NCI-H128 (cell line): ENCODE measurements around the gene FAM13C.

ENCODE experiments used
- DNase-seq: peaks from one replicate; lab custom pipeline; 2025; ENCODE audit not compliant: unreplicated experiment; lab: John Stamatoyannopoulos, UW

The FAM13C gene

DNA sequence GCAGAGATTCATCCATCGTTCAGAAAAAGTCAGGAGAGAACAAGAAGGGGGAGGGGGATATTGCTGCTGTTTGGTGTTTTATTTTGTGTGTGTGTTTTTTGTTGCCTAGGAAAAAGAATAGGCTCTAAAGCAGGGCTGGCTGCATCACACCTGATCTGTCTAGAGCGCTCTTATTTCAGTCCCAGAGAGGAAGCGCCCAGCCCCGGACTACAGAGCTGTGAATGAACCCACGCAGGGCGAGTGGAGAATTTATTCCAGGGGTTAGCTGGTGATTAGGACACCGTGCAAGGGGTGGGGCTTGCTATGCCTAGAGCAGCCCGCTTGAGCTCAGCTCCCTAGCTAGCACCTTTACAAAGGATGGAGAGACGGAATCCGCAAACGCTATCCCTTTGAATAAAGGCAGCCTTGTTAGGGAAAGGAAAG, 621 bp upstream of the FAM13C start:
- DNase-seq = no peak

DNA sequence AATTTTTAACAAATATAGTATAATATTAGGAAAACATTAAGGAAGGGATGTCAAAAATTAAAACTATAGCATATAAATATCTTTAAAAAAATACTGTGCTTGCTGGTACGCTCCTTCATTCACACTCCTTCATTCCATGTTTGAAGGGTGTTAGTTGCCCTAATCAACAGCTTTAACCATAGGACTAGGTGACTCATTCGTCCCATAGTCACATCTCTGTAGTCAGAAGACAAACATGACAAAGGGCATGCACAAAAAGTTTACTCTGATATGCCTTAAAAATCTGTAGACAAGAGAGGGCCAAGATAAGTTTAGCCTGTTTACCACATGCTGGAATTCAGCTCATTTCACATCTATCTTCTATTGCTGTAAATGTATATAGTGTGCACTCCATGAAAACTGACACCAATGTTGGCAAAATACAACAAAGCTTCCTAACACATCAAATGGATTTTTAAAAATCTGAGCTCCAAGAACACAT, 646 bp downstream of the FAM13C start:
- no peak for DNase-seq

DNA sequence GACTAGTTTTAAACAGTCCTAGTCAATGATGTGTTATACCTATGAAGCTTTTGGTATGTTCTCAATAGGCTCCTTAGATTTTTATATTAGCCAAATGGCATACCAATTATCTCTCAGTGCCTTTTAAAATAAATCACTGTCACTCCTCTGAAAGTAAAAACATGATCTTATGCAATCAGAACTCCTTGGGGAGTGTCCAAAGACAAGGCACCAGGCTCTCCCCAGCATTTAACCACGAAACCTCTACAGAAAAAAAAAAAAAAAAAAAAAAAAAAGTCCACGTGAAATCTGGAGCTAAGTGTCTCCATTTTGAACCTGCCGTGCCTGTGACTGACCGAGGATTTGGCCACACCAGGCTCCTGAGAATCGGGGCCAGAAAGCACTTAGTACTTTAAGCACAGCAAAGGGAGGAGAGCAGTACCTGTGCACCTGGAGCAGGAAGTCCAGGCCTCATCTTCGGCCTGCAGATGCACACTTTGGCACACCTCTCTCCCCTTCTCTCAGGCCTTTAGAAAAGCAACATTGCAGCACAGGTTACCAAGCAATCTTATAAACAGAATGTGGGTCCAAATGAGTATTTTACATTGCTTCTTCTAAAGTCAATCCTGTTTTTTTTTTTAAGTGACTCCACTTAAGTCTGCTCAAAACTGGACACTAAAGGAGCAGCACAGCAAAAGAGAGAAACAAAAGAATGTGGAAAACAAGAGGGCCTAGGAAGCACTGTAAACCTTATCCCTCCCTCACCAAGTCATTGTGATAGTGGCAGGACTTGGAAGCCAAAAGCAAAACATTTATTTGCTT, 1.5 kb downstream of the FAM13C start:
- DNase-seq = no peak

DNA sequence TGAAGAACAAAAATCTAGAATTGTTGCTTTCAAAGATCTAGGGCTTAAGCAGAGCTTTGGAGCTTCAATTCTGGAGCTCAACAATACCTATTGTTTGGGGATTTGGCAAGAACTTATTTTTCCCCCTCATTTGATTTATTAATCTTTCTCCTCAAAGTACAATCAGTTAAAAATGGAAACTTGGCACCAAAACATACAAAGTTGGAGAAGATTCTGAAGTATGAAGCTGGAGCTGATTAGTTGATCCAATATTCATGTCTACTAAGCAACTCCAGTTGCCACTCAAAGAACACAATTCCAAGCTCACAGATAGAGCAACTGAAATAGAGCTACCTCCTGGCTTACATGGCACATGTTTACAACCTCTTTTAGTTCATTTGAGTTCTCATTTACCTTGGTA, 3.8 kb downstream of the FAM13C start:
- DNase-seq = no peak

DNA sequence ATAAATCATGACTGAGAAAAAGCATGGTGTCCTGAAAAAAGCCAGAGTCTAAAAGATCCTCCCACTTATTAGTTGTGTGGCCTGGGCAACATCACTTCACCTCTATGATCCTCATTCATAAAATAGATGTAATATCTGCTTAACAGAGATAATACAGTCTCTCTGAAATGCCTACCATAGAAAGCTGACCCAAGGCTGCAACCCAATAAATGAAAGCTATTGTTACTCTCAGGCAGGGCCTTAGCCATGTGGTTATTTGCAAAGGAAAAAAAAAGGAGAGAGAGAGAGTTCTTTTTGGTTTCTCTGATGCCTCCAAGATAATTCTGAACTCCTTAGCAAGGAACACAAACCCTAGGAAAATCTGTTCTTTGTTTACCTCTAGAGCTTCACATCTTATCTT, 7.9 kb downstream of the FAM13C start:
- DNase-seq = no peak

DNA sequence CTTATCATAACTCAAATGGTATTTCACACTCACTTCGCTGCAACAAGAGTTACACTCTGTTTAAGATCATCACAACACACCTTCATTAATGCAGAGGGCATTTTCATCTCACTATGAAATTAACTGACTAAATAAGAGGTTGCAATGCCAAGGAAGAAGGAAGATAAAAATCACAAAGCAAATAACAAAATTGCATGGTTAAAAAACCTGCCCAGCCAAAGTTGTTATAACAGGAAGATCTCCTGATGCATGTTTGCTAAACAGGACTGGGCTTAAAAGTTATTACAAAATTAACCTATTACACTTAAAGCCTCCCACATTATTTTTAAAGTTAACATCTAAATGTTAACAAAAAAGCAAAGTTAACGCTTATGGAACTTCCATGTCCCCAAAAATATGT, 11.8 kb downstream of the FAM13C start:
- no peak for DNase-seq

DNA sequence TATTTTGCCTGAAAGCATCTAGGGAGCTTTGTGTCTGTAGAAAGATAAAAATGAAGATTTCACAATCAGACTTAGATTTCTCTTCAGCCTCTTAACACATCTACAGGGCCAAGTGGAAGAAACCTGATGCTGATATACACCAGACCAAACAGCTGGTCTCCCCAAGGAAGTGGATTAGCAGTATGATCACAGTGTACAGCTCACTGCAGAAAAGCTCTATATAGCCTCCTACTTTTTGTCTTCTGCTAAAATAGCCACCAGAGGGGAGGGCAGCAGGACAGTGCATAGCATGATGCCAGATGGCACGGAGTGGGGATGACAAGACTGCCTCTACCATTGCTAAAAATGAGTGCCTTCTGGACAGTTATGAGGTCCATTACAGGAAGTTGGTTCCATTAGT, 16.0 kb downstream of the FAM13C start:
- no peak for DNase-seq

DNA sequence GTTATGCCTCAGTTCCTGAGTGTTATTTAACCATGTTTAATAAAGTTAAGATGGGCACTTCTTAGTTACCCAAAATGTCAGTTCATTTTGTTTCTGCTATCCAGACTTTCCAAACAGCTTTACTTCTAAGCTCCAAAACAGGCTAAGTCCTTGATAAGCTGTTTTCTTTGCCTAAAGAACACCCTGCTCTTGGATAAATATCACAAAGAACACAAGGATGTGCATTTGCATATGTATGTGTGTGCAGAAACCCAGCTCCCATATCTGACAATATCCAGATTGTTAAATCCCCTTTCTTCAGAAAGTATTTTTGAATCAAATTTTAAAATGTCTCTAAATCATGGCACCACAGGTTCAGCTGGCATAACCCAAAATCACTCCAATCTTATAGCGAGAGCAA, 19.6 kb downstream of the FAM13C start:
- no peak for DNase-seq

DNA sequence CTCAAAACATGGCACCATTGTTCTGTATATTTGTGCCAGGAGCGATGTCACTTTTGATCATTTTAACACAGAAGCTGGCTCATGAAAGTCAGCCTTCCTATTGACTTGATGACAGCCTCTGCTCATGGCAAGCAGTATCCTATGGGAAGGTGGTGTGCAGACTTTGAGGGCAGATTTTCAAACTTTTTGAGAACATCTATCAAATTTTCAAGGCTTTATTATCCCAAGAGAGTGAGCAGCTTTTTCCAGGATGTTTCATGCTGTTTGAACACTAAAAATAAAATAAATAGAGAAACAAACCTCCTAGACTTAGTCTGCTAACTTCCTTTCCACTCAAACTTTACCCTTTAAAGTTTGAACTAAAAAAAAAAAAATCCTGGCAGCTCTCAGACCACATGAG, 20.3 kb downstream of the FAM13C start:
- DNase-seq = no peak

DNA sequence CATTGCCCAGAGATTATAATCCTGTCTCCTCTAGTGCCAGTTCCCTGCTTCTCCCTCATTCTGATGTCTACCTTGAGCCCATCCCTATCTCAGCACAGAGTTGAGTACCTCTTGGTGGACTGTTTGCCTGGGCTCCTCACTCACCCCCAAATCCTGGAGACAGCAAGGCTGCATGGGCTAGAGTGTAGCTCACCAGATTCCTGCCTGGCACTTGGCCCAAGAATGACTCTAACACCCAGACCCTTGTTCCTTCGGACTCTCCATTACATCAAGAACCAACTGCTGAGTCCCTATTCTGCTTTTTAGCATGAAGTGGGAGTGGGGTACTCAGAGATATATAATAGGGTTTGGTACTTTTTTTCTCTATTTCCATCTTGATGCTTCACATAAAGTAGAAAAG, 22.1 kb downstream of the FAM13C start:
- DNase-seq = no peak

DNA sequence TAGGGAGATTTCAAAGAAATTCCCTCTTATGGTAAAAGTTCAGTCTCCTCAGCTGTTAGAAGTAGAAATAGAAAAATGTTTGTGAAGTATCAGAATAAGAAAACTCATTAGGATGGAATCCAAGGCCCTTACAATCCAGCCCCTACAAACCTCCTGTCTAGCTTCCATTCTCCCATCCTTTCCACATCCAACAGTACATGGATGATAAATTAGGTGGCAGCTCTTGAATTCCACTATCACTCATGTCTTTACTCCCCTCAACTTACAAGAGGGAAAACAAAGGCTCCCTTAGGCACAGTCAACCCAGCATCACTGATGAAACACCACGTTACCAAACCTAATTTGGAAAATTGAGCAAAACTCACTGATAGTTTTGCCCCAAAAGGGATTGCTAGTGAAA, 23.0 kb downstream of the FAM13C start:
- DNase-seq = no peak

DNA sequence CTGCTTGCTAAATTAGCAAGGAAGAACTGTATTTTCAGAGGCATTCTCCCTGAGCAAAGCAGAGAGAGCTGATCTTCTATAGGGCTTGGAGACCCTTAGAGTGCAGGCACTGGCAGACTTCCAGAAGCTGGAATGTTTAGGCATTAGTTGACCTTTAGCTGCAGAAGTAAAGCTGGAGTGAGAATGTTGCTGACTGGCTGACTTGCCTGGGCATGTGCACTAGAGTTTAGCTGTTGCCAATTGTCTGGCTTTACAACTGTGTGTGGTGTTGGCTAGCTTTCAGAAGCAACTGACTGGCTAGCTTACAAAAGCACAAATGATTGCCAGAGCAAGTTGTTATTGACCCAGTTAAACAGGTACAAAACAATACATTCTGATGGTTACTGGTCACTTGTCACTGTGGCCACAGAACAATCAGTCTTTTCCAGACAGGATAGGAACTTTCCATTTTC, 25.1 kb downstream of the FAM13C start:
- DNase-seq = no peak

DNA sequence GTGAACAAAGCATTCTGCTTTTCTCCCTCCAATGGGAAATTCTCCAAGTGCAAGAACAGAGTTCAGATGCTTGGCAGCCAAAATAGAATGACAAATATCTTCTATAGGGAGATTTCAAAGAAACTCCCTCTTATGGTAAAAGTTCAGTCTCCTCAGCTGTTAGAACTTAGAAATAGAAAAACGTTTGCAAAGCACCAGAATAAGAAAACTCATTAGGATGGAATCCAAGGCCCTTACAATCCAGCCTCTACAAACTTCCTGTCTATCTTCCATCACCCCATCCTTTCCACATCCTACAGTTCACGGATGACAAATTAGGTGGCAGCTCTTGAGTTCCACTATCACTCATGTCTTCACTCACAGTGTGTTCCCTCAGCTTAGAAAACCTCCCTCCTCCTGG, 25.7 kb downstream of the FAM13C start:
- no peak for DNase-seq

DNA sequence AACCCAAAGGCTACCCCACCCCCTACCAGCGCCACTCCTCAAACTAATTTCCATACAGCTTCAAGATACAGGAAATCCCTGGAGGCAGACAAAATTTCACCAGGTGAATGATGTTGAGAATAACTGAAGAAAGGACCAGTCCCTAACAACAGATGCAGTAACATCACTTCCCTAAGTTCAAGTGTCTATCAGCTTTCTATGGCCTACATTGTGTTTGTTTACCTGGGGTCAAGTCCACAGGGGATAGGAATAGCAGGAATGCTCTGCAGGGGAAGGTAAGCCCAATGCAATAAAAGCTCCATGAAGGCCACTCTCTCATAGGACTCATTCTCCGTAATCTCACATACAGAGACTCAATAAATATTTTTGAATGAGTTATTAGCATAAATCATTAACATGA, 26.9 kb downstream of the FAM13C start:
- no peak for DNase-seq

DNA sequence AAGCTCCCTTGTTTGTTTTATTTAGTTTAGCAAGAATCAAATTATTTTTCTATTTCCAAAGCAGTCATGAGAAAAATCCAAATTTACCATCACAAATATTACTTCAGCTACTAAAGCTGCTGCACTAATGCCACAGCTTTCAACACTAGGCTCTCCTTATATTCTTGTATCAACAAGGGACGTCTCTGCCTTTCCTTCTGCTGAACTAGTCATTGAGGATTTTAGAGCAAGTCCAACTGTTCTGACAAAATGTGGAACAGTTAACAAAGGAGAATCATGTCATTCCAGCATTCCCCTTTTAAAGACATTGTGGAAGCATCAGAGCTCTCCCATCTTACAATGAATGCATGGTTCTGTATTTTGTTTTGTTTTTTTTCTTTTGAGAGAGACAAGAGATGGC, 28.6 kb downstream of the FAM13C start:
- no peak for DNase-seq

DNA sequence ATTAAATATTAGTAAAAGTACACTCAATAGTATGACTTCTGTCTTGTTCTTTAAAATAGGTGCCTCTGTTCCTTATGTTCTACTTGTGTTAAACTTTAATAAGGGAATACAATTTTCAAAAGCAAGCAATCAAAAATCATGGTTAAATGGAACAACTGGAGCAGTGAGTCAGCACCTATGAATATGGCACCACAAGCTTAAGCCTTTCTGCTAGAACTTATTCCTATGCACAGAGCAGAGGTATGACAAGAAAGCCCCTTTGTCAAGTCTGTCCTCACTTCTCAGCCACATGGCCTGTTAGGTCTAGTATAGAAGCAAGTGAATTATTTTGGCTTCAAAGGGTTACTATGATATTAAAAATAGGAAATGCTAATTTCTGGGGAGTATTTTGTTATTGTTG, 29.8 kb downstream of the FAM13C start:
- DNase-seq = no peak

DNA sequence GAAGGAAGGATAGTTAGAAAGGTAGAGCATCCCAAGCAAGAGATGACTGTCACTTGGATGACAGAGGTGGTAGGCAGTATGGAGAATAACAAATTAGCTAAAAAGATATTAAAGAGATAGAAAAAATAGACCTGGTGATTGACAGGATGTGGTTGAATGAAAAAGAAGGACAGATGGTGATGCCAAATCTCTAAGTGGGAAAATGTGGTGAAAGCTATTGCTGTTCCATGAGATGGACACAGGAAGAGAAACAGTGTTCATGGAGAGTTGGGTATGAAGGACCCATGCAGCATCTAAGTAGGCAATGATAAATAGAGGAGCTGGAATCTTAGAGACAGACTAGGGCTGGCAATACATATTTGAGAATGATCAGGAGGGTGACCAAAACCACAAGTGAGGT, 30.7 kb downstream of the FAM13C start:
- DNase-seq = no peak

DNA sequence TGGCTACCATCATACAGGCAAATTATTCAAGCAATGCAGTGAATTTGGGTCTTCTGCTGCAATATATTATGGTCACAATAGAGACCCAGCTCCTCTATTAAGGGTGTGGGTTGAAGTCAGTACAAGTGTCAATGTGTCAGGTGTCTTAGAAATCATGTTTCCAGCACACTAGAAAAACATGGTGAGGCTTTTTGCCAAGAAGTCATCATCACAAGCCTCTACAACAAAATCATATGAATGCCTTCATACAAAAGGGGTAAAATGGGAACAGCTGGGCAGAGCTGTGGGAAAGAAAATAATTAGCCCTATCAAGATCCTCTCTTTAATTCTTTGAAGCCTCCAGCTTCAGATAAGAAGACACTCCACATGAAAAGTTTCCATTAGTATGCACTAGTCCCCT, 37.2 kb downstream of the FAM13C start:
- DNase-seq = no peak

DNA sequence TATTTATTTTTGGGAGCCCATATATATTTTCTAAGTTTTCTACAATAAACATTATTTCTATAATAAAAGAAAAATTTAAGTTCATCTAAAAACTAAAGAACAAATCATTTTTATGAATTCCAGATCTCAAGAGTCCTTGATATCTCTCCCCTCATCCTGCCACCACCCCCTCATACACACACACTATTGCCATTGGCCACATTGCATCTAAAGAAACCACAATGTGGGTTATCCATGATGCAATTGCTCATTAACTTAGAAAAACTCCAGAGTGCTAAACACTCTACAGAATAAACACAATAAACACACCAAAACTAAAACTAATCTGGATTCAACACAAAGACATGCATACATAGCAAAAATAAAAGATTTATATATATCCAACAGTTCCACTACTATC, 37.8 kb downstream of the FAM13C start:
- no peak for DNase-seq

DNA sequence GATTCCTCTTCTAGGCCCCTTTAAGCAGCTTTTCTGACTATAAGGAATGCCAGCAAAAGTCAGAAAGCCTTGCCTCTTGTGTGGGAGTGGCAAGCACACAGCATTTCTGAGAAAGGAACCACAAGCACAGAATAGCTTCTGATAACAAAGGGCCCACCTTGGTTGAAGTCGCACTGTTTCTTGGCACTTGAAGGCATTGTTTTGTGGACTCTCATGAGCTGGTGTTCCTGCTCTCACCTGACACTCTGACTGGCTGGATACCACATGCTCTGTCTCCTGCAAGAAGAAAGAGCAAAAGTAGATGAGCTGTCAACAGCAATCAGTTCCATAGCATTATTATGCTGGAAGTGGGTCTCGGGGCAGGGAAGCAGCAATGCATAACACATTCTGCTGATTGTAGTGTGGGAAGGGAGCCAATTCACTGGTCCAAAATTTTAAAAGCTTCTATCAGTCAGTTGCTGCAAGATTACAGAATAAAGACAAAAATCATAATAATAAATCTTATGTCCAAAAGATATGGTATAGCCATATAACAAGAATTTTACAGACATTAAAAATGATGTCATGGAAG, 38.4 kb downstream of the FAM13C start:
- DNase-seq = no peak

DNA sequence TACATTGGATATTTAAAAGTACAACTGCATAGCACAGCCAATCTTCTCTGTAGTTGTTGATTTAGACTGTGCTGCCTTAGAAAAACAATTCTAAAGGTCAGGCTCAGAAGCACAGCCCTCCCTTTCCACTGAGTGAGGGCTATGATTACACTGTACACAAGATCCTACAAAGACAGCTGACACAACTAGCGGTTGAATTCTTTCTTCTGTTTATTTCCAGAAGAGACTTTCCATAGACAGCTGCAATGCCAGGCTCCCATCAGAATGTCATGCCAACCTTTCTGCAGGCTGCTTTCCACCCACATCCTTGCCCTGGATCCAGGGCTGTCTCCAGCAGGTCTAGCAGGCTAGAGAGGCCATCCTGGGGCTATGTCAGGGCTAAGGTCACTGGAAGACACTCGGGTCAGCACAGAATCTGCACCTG, 39.3 kb downstream of the FAM13C start:
- no peak for DNase-seq

DNA sequence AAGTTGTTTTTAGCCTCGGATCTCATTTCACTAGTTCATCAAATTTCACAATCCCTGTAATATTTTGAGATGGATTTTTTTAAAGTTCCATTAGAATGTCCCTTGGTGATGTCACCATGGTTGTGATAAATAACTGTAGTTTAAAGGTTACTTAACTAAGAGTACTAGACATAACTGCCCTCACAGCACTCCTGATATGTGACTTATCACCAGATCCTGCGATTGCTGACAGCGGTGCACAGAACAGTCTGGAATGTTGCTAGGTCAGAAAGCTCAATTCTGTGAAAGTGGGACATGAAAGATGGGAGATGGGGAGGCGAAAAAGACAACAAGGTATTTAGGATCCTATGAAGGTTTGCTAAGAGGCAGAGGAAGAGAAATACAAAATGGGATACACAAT, 40.2 kb downstream of the FAM13C start:
- no peak for DNase-seq

DNA sequence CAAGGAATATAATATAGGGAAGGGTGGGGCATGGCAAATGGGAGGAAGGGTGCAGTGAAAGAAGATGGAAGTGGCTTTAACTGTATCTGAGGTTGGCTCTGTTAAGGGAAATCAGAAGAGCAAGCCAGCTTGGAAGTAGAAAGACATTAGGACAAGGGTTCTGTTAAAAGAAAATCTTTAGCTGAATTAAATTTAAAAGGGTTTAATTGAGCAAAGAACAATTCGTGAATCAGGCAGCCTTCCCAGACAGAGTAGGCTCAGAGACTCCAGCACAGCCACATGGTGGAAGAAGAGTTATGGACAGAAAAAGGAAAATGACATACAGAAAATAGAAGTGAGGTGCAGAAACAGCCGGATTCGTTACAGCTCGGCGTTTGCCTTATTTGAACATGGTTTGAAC, 42.0 kb downstream of the FAM13C start:
- DNase-seq = no peak
